Activated CD4-positive, alpha-beta T cell treated with anti-CD3 and anti-CD28 coated beads, Interleukin-2, amount 50 U/mL, for 1 hour (primary cell): ENCODE data around the gene TMEM156.

ENCODE experiments used
- DNase-seq: peaks from one replicate; pipeline ENCODE4 v3.0.0-alpha.2; 2020

TMEM156 gene

GRCh38 chr4:38920677-38921076, 111.5 kb downstream of the TMEM156 start:
- DNase-seq, result no peak

- DNase-seq, result no peak
Measured at GRCh38 chr4:38920186-38920585, 112.0 kb downstream of the TMEM156 start.

GRCh38 chr4:38919494-38919893, 112.7 kb downstream of the TMEM156 start:
- DNase-seq, result no peak

GRCh38 chr4:38917481-38918025, 114.7 kb downstream of the TMEM156 start:
- DNase-seq, result no peak
